ENCODE results near the gene E2F3.
"Not testable (repeated sequence)": the region's sequence is repeated elsewhere in the genome, so short reads cannot be mapped to it uniquely, and the experiment has no call there.

E2F3 gene

GRCh38 chr6:20481281-20481680 is 79.6 kb downstream of the E2F3 start:
- Histone ChIP-seq H3K4me3 (ENCODE audit: low read length) (no peak overlapping the region), H3K36me3 (ENCODE audit: control insufficient read depth, insufficient read depth, low read length) (no peaks in the 10 kb centered on the region), H3K9ac (ENCODE audit: low read length) (no peak overlapping the region), H3K27me3 (ENCODE audit: control insufficient read depth, insufficient read depth, low read length) (no peaks in the 10 kb centered on the region), H3K4me1 (ENCODE audit: control insufficient read depth, insufficient read depth, low read length) (no peaks in the 10 kb centered on the region), H3K9me3 (ENCODE audit: control insufficient read depth, low read length) (no peaks in the 10 kb centered on the region)

GRCh38 chr6:20483887-20484497 is 82.3 kb downstream of the E2F3 start:
- Histone ChIP-seq H3K9me3 (ENCODE audit: control insufficient read depth, low read length) (no peaks in the 10 kb centered on the region), H3K9ac (ENCODE audit: low read length) (no peak overlapping the region), H3K36me3 (ENCODE audit: control insufficient read depth, insufficient read depth, low read length) (no peaks in the 10 kb centered on the region), H3K4me3 (ENCODE audit: low read length) (no peak overlapping the region), H3K4me1 (ENCODE audit: control insufficient read depth, insufficient read depth, low read length) (no peaks in the 10 kb centered on the region), H3K27me3 (ENCODE audit: control insufficient read depth, insufficient read depth, low read length) (no peaks in the 10 kb centered on the region)

- H3K27me3 ChIP-seq (ENCODE audit: control insufficient read depth, insufficient read depth, low read length), result no peaks in the 10 kb centered on the region
- H3K4me3 ChIP-seq (ENCODE audit: low read length), result no peak overlapping the region
- no peaks in the 10 kb centered on the region for H3K4me1 ChIP-seq (ENCODE audit: control insufficient read depth, insufficient read depth, low read length)
- no peaks in the 10 kb centered on the region for H3K9me3 ChIP-seq (ENCODE audit: control insufficient read depth, low read length)
- H3K36me3 ChIP-seq (ENCODE audit: control insufficient read depth, insufficient read depth, low read length), result no peaks in the 10 kb centered on the region
- H3K9ac ChIP-seq (ENCODE audit: low read length), result no peak overlapping the region
Observed at GRCh38 chr6:20486641-20487040, 85.0 kb downstream of the E2F3 start.

- no peak overlapping the region for H3K4me3 ChIP-seq (ENCODE audit: low read length)
Observed at GRCh38 chr6:20487669-20488375, 86.1 kb downstream of the E2F3 start.

GRCh38 chr6:20490591-20490990 is 88.9 kb downstream of the E2F3 start:
- no peaks in the 10 kb centered on the region for H3K36me3 ChIP-seq (ENCODE audit: control insufficient read depth, insufficient read depth, low read length)
- no peaks in the 10 kb centered on the region for H3K9me3 ChIP-seq (ENCODE audit: control insufficient read depth, low read length)
- H3K4me1 ChIP-seq (ENCODE audit: control insufficient read depth, insufficient read depth, low read length), result no peaks in the 10 kb centered on the region
- H3K27me3 ChIP-seq (ENCODE audit: control insufficient read depth, insufficient read depth, low read length), result no peaks in the 10 kb centered on the region
- H3K9ac ChIP-seq (ENCODE audit: low read length), result no peak overlapping the region
- H3K4me3 ChIP-seq (ENCODE audit: low read length), result no peak overlapping the region

More at GRCh38 chr6:20487669-20488375, 86.1 kb downstream of the E2F3 start:
- Histone ChIP-seq H3K36me3 (ENCODE audit: control insufficient read depth, insufficient read depth, low read length) (no peaks in the 10 kb centered on the region), H3K9ac (ENCODE audit: low read length) (no peak overlapping the region), H3K27me3 (ENCODE audit: control insufficient read depth, insufficient read depth, low read length) (no peaks in the 10 kb centered on the region), H3K4me1 (ENCODE audit: control insufficient read depth, insufficient read depth, low read length) (no peaks in the 10 kb centered on the region), H3K9me3 (ENCODE audit: control insufficient read depth, low read length) (no peaks in the 10 kb centered on the region)

- H3K36me3 ChIP-seq (ENCODE audit: control insufficient read depth, insufficient read depth, low read length), result no peaks in the 10 kb centered on the region
- H3K27me3 ChIP-seq (ENCODE audit: control insufficient read depth, insufficient read depth, low read length), result no peaks in the 10 kb centered on the region
- no peaks in the 10 kb centered on the region for H3K4me1 ChIP-seq (ENCODE audit: control insufficient read depth, insufficient read depth, low read length)
- no peaks in the 10 kb centered on the region for H3K9me3 ChIP-seq (ENCODE audit: control insufficient read depth, low read length)
- H3K9ac ChIP-seq (ENCODE audit: low read length), result no peak overlapping the region
- no peak overlapping the region for H3K4me3 ChIP-seq (ENCODE audit: low read length)
Observed at GRCh38 chr6:20492099-20492498, 90.4 kb downstream of the E2F3 start.

- no peaks in the 10 kb centered on the region for H3K4me1 ChIP-seq (ENCODE audit: control insufficient read depth, insufficient read depth, low read length)
- no peaks in the 10 kb centered on the region for H3K27me3 ChIP-seq (ENCODE audit: control insufficient read depth, insufficient read depth, low read length)
- no peak overlapping the region for H3K4me3 ChIP-seq (ENCODE audit: low read length)
- no peaks in the 10 kb centered on the region for H3K36me3 ChIP-seq (ENCODE audit: control insufficient read depth, insufficient read depth, low read length)
- H3K9me3 ChIP-seq (ENCODE audit: control insufficient read depth, low read length), result no peaks in the 10 kb centered on the region
- no peak overlapping the region for H3K9ac ChIP-seq (ENCODE audit: low read length)
Observed at GRCh38 chr6:20497216-20498040, 95.7 kb downstream of the E2F3 start.

- Histone ChIP-seq H3K36me3 (ENCODE audit: control insufficient read depth, insufficient read depth, low read length) (no peaks in the 10 kb centered on the region), H3K27me3 (ENCODE audit: control insufficient read depth, insufficient read depth, low read length) (no peaks in the 10 kb centered on the region), H3K9ac (ENCODE audit: low read length) (no peak overlapping the region), H3K9me3 (ENCODE audit: control insufficient read depth, low read length) (no peaks in the 10 kb centered on the region), H3K4me3 (ENCODE audit: low read length) (no peak overlapping the region), H3K4me1 (ENCODE audit: control insufficient read depth, insufficient read depth, low read length) (no peaks in the 10 kb centered on the region)
Observed at GRCh38 chr6:20498041-20498385, 96.3 kb downstream of the E2F3 start.

- H3K9ac ChIP-seq (ENCODE audit: low read length), result no peak overlapping the region
- no peaks in the 10 kb centered on the region for H3K4me1 ChIP-seq (ENCODE audit: control insufficient read depth, insufficient read depth, low read length)
- no peak overlapping the region for H3K4me3 ChIP-seq (ENCODE audit: low read length)
- no peaks in the 10 kb centered on the region for H3K9me3 ChIP-seq (ENCODE audit: control insufficient read depth, low read length)
- no peaks in the 10 kb centered on the region for H3K27me3 ChIP-seq (ENCODE audit: control insufficient read depth, insufficient read depth, low read length)
- H3K36me3 ChIP-seq (ENCODE audit: control insufficient read depth, insufficient read depth, low read length), result no peaks in the 10 kb centered on the region
Observed at GRCh38 chr6:20509212-20509611, 107.5 kb downstream of the E2F3 start.

- H3K4me3 ChIP-seq (ENCODE audit: low read length), result no peak overlapping the region
- H3K36me3 ChIP-seq (ENCODE audit: control insufficient read depth, insufficient read depth, low read length), result no peaks in the 10 kb centered on the region
- H3K9me3 ChIP-seq (ENCODE audit: control insufficient read depth, low read length), result no peaks in the 10 kb centered on the region
- H3K27me3 ChIP-seq (ENCODE audit: control insufficient read depth, insufficient read depth, low read length), result no peaks in the 10 kb centered on the region
- H3K4me1 ChIP-seq (ENCODE audit: control insufficient read depth, insufficient read depth, low read length), result no peaks in the 10 kb centered on the region
- no peak overlapping the region for H3K9ac ChIP-seq (ENCODE audit: low read length)
Observed at GRCh38 chr6:20511852-20512251, 110.2 kb downstream of the E2F3 start.

- H3K27me3 ChIP-seq (ENCODE audit: control insufficient read depth, insufficient read depth, low read length); H3K9ac ChIP-seq (ENCODE audit: low read length); H3K4me1 ChIP-seq (ENCODE audit: control insufficient read depth, insufficient read depth, low read length); H3K36me3 ChIP-seq (ENCODE audit: control insufficient read depth, insufficient read depth, low read length); H3K9me3 ChIP-seq (ENCODE audit: control insufficient read depth, low read length); H3K4me3 ChIP-seq (ENCODE audit: low read length): not testable (repeated sequence)
Observed at GRCh38 chr6:20525208-20525607, 123.5 kb downstream of the E2F3 start.

- not testable (repeated sequence) for H3K4me3 ChIP-seq (ENCODE audit: low read length); H3K27me3 ChIP-seq (ENCODE audit: control insufficient read depth, insufficient read depth, low read length); H3K9ac ChIP-seq (ENCODE audit: low read length); H3K4me1 ChIP-seq (ENCODE audit: control insufficient read depth, insufficient read depth, low read length); H3K9me3 ChIP-seq (ENCODE audit: control insufficient read depth, low read length); H3K36me3 ChIP-seq (ENCODE audit: control insufficient read depth, insufficient read depth, low read length)
Observed at GRCh38 chr6:20529086-20529448, 127.4 kb downstream of the E2F3 start.
